Kidney tubule cell (primary cell): ENCODE data around the gene STK31.
"Not testable (repeated sequence)": the region's sequence is repeated elsewhere in the genome, so short reads cannot be mapped to it uniquely, and the experiment has no call there.

Source experiments
- DNase-seq: peaks from one replicate; pipeline ENCODE4 v3.0.0-alpha.2; 2018; ENCODE audit warnings: low spot score

Gene STK31

GRCh38 chr7:23713285-23714149, 3.5 kb downstream of the STK31 start:
- DNase-seq, result peak; percentile 94

GRCh38 chr7:23714150-23714464, 4.1 kb downstream of the STK31 start:
- DNase-seq, result no peak

- no peak for DNase-seq
Observed at GRCh38 chr7:23714579-23714978, 4.6 kb downstream of the STK31 start.

GRCh38 chr7:23715099-23715498, 5.1 kb downstream of the STK31 start:
- DNase-seq, result no peak

- no peak for DNase-seq
Observed at GRCh38 chr7:23717788-23718187, 7.8 kb downstream of the STK31 start.

- DNase-seq, result no peak
Observed at GRCh38 chr7:23721456-23721855, 11.4 kb downstream of the STK31 start.

- DNase-seq, result not testable (repeated sequence)
Observed at GRCh38 chr7:23722587-23723216, 12.7 kb downstream of the STK31 start.

- DNase-seq, result not testable (repeated sequence)
Observed at GRCh38 chr7:23724113-23724512, 14.1 kb downstream of the STK31 start.

GRCh38 chr7:23742051-23742450, 32.0 kb downstream of the STK31 start:
- peak; percentile 42 for DNase-seq

GRCh38 chr7:23743226-23743625, 33.2 kb downstream of the STK31 start:
- DNase-seq, result no peak

GRCh38 chr7:23746629-23747028, 36.6 kb downstream of the STK31 start:
- no peak for DNase-seq

- DNase-seq, result no peak
Observed at GRCh38 chr7:23751852-23752251, 41.8 kb downstream of the STK31 start.

GRCh38 chr7:23758839-23759238, 48.8 kb downstream of the STK31 start:
- not testable (repeated sequence) for DNase-seq

GRCh38 chr7:23759671-23760391, 49.8 kb downstream of the STK31 start:
- DNase-seq, result peak; percentile 96

- no peak for DNase-seq
Observed at GRCh38 chr7:23765943-23766342, 55.9 kb downstream of the STK31 start.

- no peak for DNase-seq
Observed at GRCh38 chr7:23767514-23767913, 57.5 kb downstream of the STK31 start.

- no peak for DNase-seq
Observed at GRCh38 chr7:23768022-23768421, 58.0 kb downstream of the STK31 start.

- DNase-seq, result not testable (repeated sequence)
Observed at GRCh38 chr7:23779185-23779800, 69.3 kb downstream of the STK31 start.

- DNase-seq, result no peak
Observed at GRCh38 chr7:23783115-23783514, 73.1 kb downstream of the STK31 start.

GRCh38 chr7:23787272-23787671, 77.3 kb downstream of the STK31 start:
- no peak for DNase-seq

- no peak for DNase-seq
Observed at GRCh38 chr7:23788843-23789242, 78.8 kb downstream of the STK31 start.

- DNase-seq, result no peak
Observed at GRCh38 chr7:23791721-23792120, 81.7 kb downstream of the STK31 start.
